GF-D8 (cell line): ENCODE measurements around the gene COX7B2.

Experiments used
- DNase-seq: peaks from one replicate; lab custom pipeline; 2025; lab: John Stamatoyannopoulos, UW

The COX7B2 gene

GRCh38 chr4:46889410-46889809, 19.6 kb downstream of the COX7B2 start:
- DNase-seq: no peak

GRCh38 chr4:46886711-46887110, 22.3 kb downstream of the COX7B2 start:
- DNase-seq: no peak

GRCh38 chr4:46878641-46879040, 30.4 kb downstream of the COX7B2 start:
- DNase-seq: no peak

GRCh38 chr4:46874811-46875210, 34.2 kb downstream of the COX7B2 start:
- no peak for DNase-seq

- no peak for DNase-seq
Observed at GRCh38 chr4:46870411-46870810, 38.6 kb downstream of the COX7B2 start.

GRCh38 chr4:46856333-46856732, 52.7 kb downstream of the COX7B2 start:
- no peak for DNase-seq

- no peak for DNase-seq
Observed at GRCh38 chr4:46852800-46853199, 56.2 kb downstream of the COX7B2 start.

GRCh38 chr4:46850026-46850425, 59.0 kb downstream of the COX7B2 start:
- DNase-seq: no peak

- no peak for DNase-seq
Observed at GRCh38 chr4:46844325-46844917, 64.6 kb downstream of the COX7B2 start.

GRCh38 chr4:46839128-46839527, 69.9 kb downstream of the COX7B2 start:
- DNase-seq: no peak

GRCh38 chr4:46837639-46838038, 71.4 kb downstream of the COX7B2 start:
- no peak for DNase-seq

- no peak for DNase-seq
Observed at GRCh38 chr4:46836584-46836983, 72.5 kb downstream of the COX7B2 start.

GRCh38 chr4:46830971-46831454, 78.0 kb downstream of the COX7B2 start:
- no peak for DNase-seq

GRCh38 chr4:46820154-46820553, 88.9 kb downstream of the COX7B2 start:
- DNase-seq: no peak

- no peak for DNase-seq
Observed at GRCh38 chr4:46819095-46819494, 90.0 kb downstream of the COX7B2 start.

- DNase-seq: no peak
Observed at GRCh38 chr4:46818604-46819003, 90.4 kb downstream of the COX7B2 start.

GRCh38 chr4:46817806-46818205, 91.2 kb downstream of the COX7B2 start:
- no peak for DNase-seq

- DNase-seq: no peak
Observed at GRCh38 chr4:46804781-46805413, 104.1 kb downstream of the COX7B2 start.

- DNase-seq: no peak
Observed at GRCh38 chr4:46793036-46793435, 116.0 kb downstream of the COX7B2 start.

- DNase-seq: no peak
Observed at GRCh38 chr4:46781434-46782092, 127.5 kb downstream of the COX7B2 start.

- DNase-seq: no peak
Observed at GRCh38 chr4:46765465-46765864, 143.6 kb downstream of the COX7B2 start.

GRCh38 chr4:46730075-46730474, 179.0 kb downstream of the COX7B2 start:
- no peak for DNase-seq

GRCh38 chr4:46720055-46720454, 189.0 kb downstream of the COX7B2 start:
- no peak for DNase-seq
